Trophoblast cell (in vitro differentiated cells and primary cell): ENCODE data around the gene SDK2.

Source experiments
- DNase-seq, 2 donors: peaks; one replicate each; pipeline ENCODE4 v3.0.0-alpha.2; 2016
- H2AFZ ChIP-seq: 2 replicates; pipeline ENCODE4 v1.6.1; 2013; ENCODE audit warnings: low read length, moderate library complexity, mild to moderate bottlenecking; ENCODE audit not compliant: insufficient read depth, poor library complexity
- H2AK5ac ChIP-seq: 2 replicates; pipeline ENCODE4 v1.6.1; 2013; ENCODE audit warnings: mild to moderate bottlenecking, low read length
- H2BK120ac ChIP-seq: 2 replicates; pipeline ENCODE4 v1.6.1; 2013; ENCODE audit warnings: low read length, mild to moderate bottlenecking, moderate library complexity; ENCODE audit not compliant: insufficient read depth, poor library complexity
- H2BK12ac ChIP-seq: 2 replicates; pipeline ENCODE4 v1.6.1; 2013; ENCODE audit warnings: mild to moderate bottlenecking, low read length, moderate library complexity
- H2BK5ac ChIP-seq: 2 replicates; pipeline ENCODE4 v1.6.1; 2013; ENCODE audit warnings: low read length, low read depth, moderate library complexity, mild to moderate bottlenecking; ENCODE audit not compliant: poor library complexity
- H3K14ac ChIP-seq: 2 replicates; pipeline ENCODE4 v1.6.1; 2013; ENCODE audit warnings: mild to moderate bottlenecking, low read length
- H3K18ac ChIP-seq: 2 replicates; pipeline ENCODE4 v1.6.1; 2013; ENCODE audit warnings: mild to moderate bottlenecking, low read length
- H3K23ac ChIP-seq: 2 replicates; pipeline ENCODE4 v1.6.1; 2013; ENCODE audit warnings: low read length
- H3K27ac ChIP-seq: 2 replicates; pipeline ENCODE4 v1.5.1; 2013; ENCODE audit warnings: low read depth, mild to moderate bottlenecking, inconsistent platforms, low read length, moderate library complexity
- H3K27me3 ChIP-seq: 2 replicates; pipeline ENCODE4 v1.6.1; 2013; ENCODE audit warnings: inconsistent platforms, mild to moderate bottlenecking, low read length, moderate library complexity; ENCODE audit not compliant: insufficient read depth
- H3K36me3 ChIP-seq, 2 experiments: 1 replicate in 1 of 2; 2 replicates in 1 of 2; pipeline ENCODE4 v1.6.1; 2013; ENCODE audit warnings: low read length in 2 of 2, mild to moderate bottlenecking in 2 of 2, moderate library complexity in 1 of 2; ENCODE audit not compliant: insufficient read depth in 2 of 2, control insufficient read depth in 1 of 2
- H3K4ac ChIP-seq: 2 replicates; pipeline ENCODE4 v1.6.1; 2013; ENCODE audit warnings: low read depth, mild to moderate bottlenecking, low read length, moderate library complexity
- H3K4me1 ChIP-seq, 2 experiments: 1 replicate in 1 of 2; 2 replicates in 1 of 2; pipeline ENCODE4 v1.6.1; 2013; ENCODE audit warnings: low read length in 2 of 2, mild to moderate bottlenecking in 2 of 2, moderate library complexity in 1 of 2; ENCODE audit not compliant: insufficient read depth in 2 of 2, control insufficient read depth in 1 of 2
- H3K4me2 ChIP-seq: 2 replicates; pipeline ENCODE4 v1.6.1; 2013; ENCODE audit warnings: inconsistent platforms, mild to moderate bottlenecking, low read length, moderate library complexity
- H3K4me3 ChIP-seq: 2 replicates; pipeline ENCODE4 v1.5.1; 2013; ENCODE audit warnings: mild to moderate bottlenecking, low read depth, low read length, inconsistent platforms
- H3K79me1 ChIP-seq: one replicate; pipeline ENCODE4 v1.6.1; 2013; ENCODE audit warnings: low read length
- H3K79me2 ChIP-seq: 2 replicates; pipeline ENCODE4 v1.6.1; 2013; ENCODE audit warnings: low read length, mild to moderate bottlenecking; ENCODE audit not compliant: control insufficient read depth, insufficient read depth, poor library complexity
- H3K9ac ChIP-seq: 2 replicates; pipeline ENCODE4 v1.6.1; 2013; ENCODE audit warnings: mild to moderate bottlenecking, low read length
- H3K9me3 ChIP-seq: 2 replicates; pipeline ENCODE4 v1.6.1; 2013; ENCODE audit warnings: low read depth, mild to moderate bottlenecking, control low read depth, inconsistent platforms, low read length; ENCODE audit not compliant: insufficient read depth
- H4K12ac ChIP-seq: 2 replicates; pipeline ENCODE4 v1.6.1; 2013; ENCODE audit warnings: low read depth, mild to moderate bottlenecking, low read length, moderate library complexity
- H4K8ac ChIP-seq: 2 replicates; pipeline ENCODE4 v1.6.1; 2013; ENCODE audit warnings: low read depth, mild to moderate bottlenecking, low read length, moderate library complexity
- H4K91ac ChIP-seq: one replicate; pipeline ENCODE4 v1.6.1; 2013; ENCODE audit warnings: low read depth, mild to moderate bottlenecking, low read length, moderate library complexity
- WGBS: extraction: QIAGEN DNeasy Blood & Tissue Kit; methylation state at CpG from one replicate; pipeline ENCODE4 v1.1.7; 2013; ENCODE audit warnings: missing lambda C conversion rate; ENCODE audit not compliant: insufficient read length, insufficient coverage; ENCODE audit errors: extremely low coverage; 5-methylcytosine and 5-hydroxymethylcytosine counted together

Gene SDK2

DNA sequence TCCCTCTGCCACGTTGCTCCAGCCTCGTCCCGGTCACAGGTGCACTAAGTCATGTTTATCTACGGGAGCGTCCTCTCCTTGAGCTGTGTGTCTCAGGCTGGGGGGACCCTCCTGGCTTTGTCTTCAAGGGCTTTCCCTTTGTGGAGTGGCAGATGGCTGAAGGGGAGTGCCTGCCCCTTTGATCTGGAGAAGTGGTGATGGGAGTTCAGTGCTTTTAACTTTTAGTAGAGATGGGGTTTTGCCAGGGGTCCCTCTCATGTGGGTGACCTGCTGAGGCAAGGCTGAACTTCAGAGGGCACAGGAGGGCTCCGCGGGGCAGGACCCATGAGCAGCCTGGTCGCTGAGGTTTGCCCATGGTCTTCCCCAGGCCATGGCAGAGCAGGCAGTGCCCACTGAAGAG lies 259.3 kb downstream of the SDK2 start:
- Histone ChIP-seq H3K36me3 (peaks cover 11 to 12% of the 10 kb centered on the region in 2 experiments), H2BK120ac (no peak overlapping the region), H4K8ac (no peak overlapping the region), H3K79me1 (no peaks in the 10 kb centered on the region), H3K18ac (no peak overlapping the region), H3K27me3 (no peaks in the 10 kb centered on the region), H3K9me3 (no peaks in the 10 kb centered on the region), H2AK5ac (no peak overlapping the region), H3K79me2 (no peaks in the 10 kb centered on the region), H4K12ac (no peak overlapping the region), H4K91ac (no peak overlapping the region), H3K23ac (no peak overlapping the region), H3K4me3 (no peak overlapping the region), H3K4me2 (no peak overlapping the region), H2AFZ (no peak overlapping the region), H3K27ac (no peak overlapping the region), H3K4ac (no peak overlapping the region), H2BK5ac (no peak overlapping the region), H2BK12ac (no peak overlapping the region), H3K14ac (no peak overlapping the region), H3K9ac (no peak overlapping the region), H3K4me1 (no peaks in the 10 kb centered on the region)
- no peak for DNase-seq
- WGBS, result no CpG with 5 or more reads among the region's 8 CpGs

DNA sequence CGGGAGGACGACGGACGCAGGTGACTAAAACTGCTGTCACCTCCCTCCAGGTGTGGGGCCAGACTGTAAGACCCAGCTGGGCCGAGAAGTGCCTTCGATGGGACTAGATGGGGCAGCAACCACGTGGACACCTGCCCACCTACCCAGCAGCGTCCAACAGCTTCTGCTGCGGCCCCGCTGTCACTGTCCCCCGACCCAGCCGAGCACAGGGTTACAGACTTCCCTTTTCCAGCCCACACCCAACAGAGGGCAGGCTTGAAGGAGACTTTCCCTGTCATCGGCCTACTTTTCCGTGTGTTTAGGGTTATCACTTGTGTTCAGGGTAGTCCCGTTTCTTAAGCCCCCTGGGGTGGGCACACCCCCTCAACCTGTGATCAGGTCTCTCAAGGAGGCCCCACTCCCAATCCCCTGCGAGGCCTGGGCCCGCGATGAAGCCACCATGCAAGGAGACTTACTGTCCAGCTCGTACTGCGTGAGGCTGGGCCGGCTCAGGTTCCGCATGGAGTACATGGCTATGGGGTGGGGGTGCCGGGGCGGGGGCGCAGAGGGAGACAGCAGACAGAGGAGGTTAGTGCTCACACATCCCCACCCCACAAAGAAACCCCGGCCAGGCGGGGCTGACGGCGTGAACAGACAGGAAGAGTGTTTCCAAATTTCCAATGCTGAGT lies 263.7 kb downstream of the SDK2 start:
- no peak overlapping the region for H3K4me3 ChIP-seq
- no CpG with 5 or more reads among the region's 29 CpGs for WGBS
- no peak overlapping the region for H3K9ac ChIP-seq
- H2BK12ac ChIP-seq, result no peak overlapping the region
- peaks cover 12 to 22% of the 10 kb centered on the region in 2 experiments for H3K36me3 ChIP-seq
- no peaks in the 10 kb centered on the region for H3K4me1 ChIP-seq
- H3K79me1 ChIP-seq, result no peaks in the 10 kb centered on the region
- no peak overlapping the region for H4K8ac ChIP-seq
- no peaks in the 10 kb centered on the region for H3K27me3 ChIP-seq
- H4K12ac ChIP-seq, result no peak overlapping the region
- no peak overlapping the region for H2BK5ac ChIP-seq
- no peak overlapping the region for H3K27ac ChIP-seq
- H2BK120ac ChIP-seq, result no peak overlapping the region
- H2AFZ ChIP-seq, result no peak overlapping the region
- no peak overlapping the region for H3K18ac ChIP-seq
- H4K91ac ChIP-seq, result no peak overlapping the region
- H3K4me2 ChIP-seq, result no peak overlapping the region
- H2AK5ac ChIP-seq, result no peak overlapping the region
- no peak overlapping the region for H3K14ac ChIP-seq
- H3K79me2 ChIP-seq, result no peaks in the 10 kb centered on the region
- no peak for DNase-seq
- no peak overlapping the region for H3K23ac ChIP-seq
- no peak overlapping the region for H3K4ac ChIP-seq
- H3K9me3 ChIP-seq, result peaks cover 2% of the 10 kb centered on the region

- Histone ChIP-seq H3K27me3 (no peaks in the 10 kb centered on the region), H2BK12ac (no peak overlapping the region), H3K36me3 (peaks cover 6 to 16% of the 10 kb centered on the region in 2 experiments), H3K4ac (no peak overlapping the region), H2AFZ (no peak overlapping the region), H3K4me1 (no peaks in the 10 kb centered on the region), H3K79me2 (no peaks in the 10 kb centered on the region), H3K18ac (no peak overlapping the region), H3K23ac (no peak overlapping the region), H3K14ac (no peak overlapping the region), H4K12ac (no peak overlapping the region), H3K4me3 (no peak overlapping the region), H2BK5ac (no peak overlapping the region), H3K79me1 (no peaks in the 10 kb centered on the region), H2BK120ac (no peak overlapping the region), H3K9ac (no peak overlapping the region), H4K8ac (no peak overlapping the region), H3K4me2 (no peak overlapping the region), H2AK5ac (no peak overlapping the region), H4K91ac (no peak overlapping the region), H3K27ac (no peak overlapping the region), H3K9me3 (peaks cover 2% of the 10 kb centered on the region)
- DNase-seq, result no peak
- no CpG with 5 or more reads among the region's 8 CpGs for WGBS
Measured at GRCh38 chr17:73379826-73380225, 264.4 kb downstream of the SDK2 start.

- H3K79me2 ChIP-seq, result no peaks in the 10 kb centered on the region
- no peak overlapping the region for H3K18ac ChIP-seq
- H2AFZ ChIP-seq, result no peak overlapping the region
- H2BK12ac ChIP-seq, result no peak overlapping the region
- peaks cover 2% of the 10 kb centered on the region for H3K9me3 ChIP-seq
- no peak overlapping the region for H2BK5ac ChIP-seq
- DNase-seq, result no peak
- H3K4me1 ChIP-seq, result no peaks in the 10 kb centered on the region
- H3K27me3 ChIP-seq, result no peaks in the 10 kb centered on the region
- H2AK5ac ChIP-seq, result no peak overlapping the region
- no peak overlapping the region for H4K12ac ChIP-seq
- H4K8ac ChIP-seq, result no peak overlapping the region
- no peak overlapping the region for H3K14ac ChIP-seq
- H4K91ac ChIP-seq, result no peak overlapping the region
- no peak overlapping the region for H3K23ac ChIP-seq
- no CpG with 5 or more reads among the region's 20 CpGs for WGBS
- no peak overlapping the region for H3K4ac ChIP-seq
- no peak overlapping the region for H3K4me2 ChIP-seq
- H3K9ac ChIP-seq, result no peak overlapping the region
- no peak overlapping the region for H3K27ac ChIP-seq
- H2BK120ac ChIP-seq, result no peak overlapping the region
- H3K79me1 ChIP-seq, result no peaks in the 10 kb centered on the region
- H3K36me3 ChIP-seq, result peaks cover 4 to 16% of the 10 kb centered on the region in 2 experiments
- no peak overlapping the region for H3K4me3 ChIP-seq
Measured at GRCh38 chr17:73378974-73379470, 265.2 kb downstream of the SDK2 start.
